ENCODE data around the gene DMPK.
"Not testable (repeated sequence)": the region's sequence is repeated elsewhere in the genome, so short reads cannot be mapped to it uniquely, and the experiment has no call there.

Gene DMPK

DNA sequence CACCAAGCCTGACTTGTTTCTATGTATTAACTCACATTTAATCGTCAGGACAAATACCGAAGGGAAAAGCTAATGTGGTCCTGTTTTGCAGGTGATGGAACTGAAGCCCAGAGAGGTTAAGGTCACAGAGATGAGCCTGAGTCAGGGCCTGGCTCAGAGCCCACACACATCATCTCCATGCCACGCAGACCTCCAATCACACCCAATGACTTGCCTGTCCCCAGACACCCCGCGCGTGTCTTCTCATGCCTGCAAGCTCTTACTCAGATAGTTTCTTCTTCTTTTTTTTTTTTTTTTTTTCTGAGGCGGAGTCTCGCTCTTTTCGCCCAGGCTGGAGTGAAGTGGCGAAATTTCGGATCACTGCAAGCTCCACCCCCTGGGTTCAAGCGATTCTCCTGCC is 29.7 kb downstream of the DMPK start:
- no peak overlapping the region for H4K12ac ChIP-seq (ENCODE audit: low read depth, low read length)
- no peak overlapping the region for H3K4me3 ChIP-seq (ENCODE audit: low read depth, low read length)
- no peak overlapping the region for H4K91ac ChIP-seq (ENCODE audit: low read depth, low read length)
- no peak overlapping the region for H2BK120ac ChIP-seq (ENCODE audit: insufficient read depth, low read length, poor library complexity)
- H3K9me3 ChIP-seq (ENCODE audit: insufficient read depth, low read depth, low read length): no peaks in the 10 kb centered on the region
- H3K27ac ChIP-seq (ENCODE audit: low read depth, low read length): no peak overlapping the region
- H3K18ac ChIP-seq (ENCODE audit: low read length): no peak overlapping the region
- no peak overlapping the region for H2BK5ac ChIP-seq (ENCODE audit: low read depth, low read length, poor library complexity)
- H3K4ac ChIP-seq (ENCODE audit: low read depth, low read length): no peak overlapping the region
- no peak overlapping the region for H3K9ac ChIP-seq (ENCODE audit: low read length)
- H3K79me2 ChIP-seq (ENCODE audit: control insufficient read depth, insufficient read depth, low read length, poor library complexity): no peaks in the 10 kb centered on the region
- H2AFZ ChIP-seq (ENCODE audit: insufficient read depth, low read length, poor library complexity): no peak overlapping the region
- H3K27me3 ChIP-seq (ENCODE audit: insufficient read depth, low read length): no peaks in the 10 kb centered on the region
- no peak overlapping the region for H2BK12ac ChIP-seq (ENCODE audit: low read length)
- H3K36me3 ChIP-seq (ENCODE audit: control insufficient read depth in 1 of 2, insufficient read depth in 2 of 2, low read length in 2 of 2): no peaks in the 10 kb centered on the region
- no peak overlapping the region for H3K23ac ChIP-seq (ENCODE audit: low read length)
- no peak overlapping the region for H2AK5ac ChIP-seq (ENCODE audit: low read length)
- no CpG with 5 or more reads among the region's 12 CpGs for WGBS (ENCODE audit: extremely low coverage, insufficient coverage, insufficient read length)
- H3K79me1 ChIP-seq (ENCODE audit: low read length): no peaks in the 10 kb centered on the region
- no peaks in the 10 kb centered on the region for H3K4me1 ChIP-seq (ENCODE audit: control insufficient read depth in 1 of 2, insufficient read depth in 2 of 2, low read length in 2 of 2)
- no peak overlapping the region for H3K4me2 ChIP-seq (ENCODE audit: low read length)
- H4K8ac ChIP-seq (ENCODE audit: low read depth, low read length): no peak overlapping the region
- no peak for DNase-seq
- no peak overlapping the region for H3K14ac ChIP-seq (ENCODE audit: low read length)

DNA sequence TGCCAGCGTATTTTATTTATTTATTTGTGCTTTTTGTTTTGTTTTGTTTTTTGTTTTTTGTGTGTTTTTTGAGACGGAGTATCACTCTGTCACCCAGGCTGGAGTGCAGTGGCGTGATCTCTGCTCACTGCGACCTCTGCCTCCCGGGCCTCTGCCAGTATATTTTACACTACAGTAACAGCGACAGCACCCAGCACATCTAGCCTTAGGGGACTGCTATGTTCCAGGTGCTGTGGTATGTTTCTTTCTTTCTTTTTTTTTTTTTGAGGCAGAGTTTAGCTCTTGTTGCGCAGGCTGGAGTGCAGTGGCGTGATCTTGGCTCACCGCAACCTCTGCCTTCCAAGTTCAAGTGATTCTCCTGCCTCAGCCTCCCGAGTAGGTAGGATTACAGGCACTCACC is 30.8 kb downstream of the DMPK start:
- H2BK12ac ChIP-seq (ENCODE audit: low read length); H3K79me2 ChIP-seq (ENCODE audit: control insufficient read depth, insufficient read depth, low read length, poor library complexity); H3K4me2 ChIP-seq (ENCODE audit: low read length); H3K18ac ChIP-seq (ENCODE audit: low read length); H3K9ac ChIP-seq (ENCODE audit: low read length); H3K9me3 ChIP-seq (ENCODE audit: insufficient read depth, low read depth, low read length); H3K27ac ChIP-seq (ENCODE audit: low read depth, low read length); H2AK5ac ChIP-seq (ENCODE audit: low read length); H4K91ac ChIP-seq (ENCODE audit: low read depth, low read length); H4K8ac ChIP-seq (ENCODE audit: low read depth, low read length); H3K4ac ChIP-seq (ENCODE audit: low read depth, low read length); H3K27me3 ChIP-seq (ENCODE audit: insufficient read depth, low read length); H3K23ac ChIP-seq (ENCODE audit: low read length); H3K4me1 ChIP-seq (ENCODE audit: control insufficient read depth in 1 of 2, insufficient read depth in 2 of 2, low read length in 2 of 2); H3K4me3 ChIP-seq (ENCODE audit: low read depth, low read length); H3K14ac ChIP-seq (ENCODE audit: low read length); H4K12ac ChIP-seq (ENCODE audit: low read depth, low read length); H2AFZ ChIP-seq (ENCODE audit: insufficient read depth, low read length, poor library complexity); H3K36me3 ChIP-seq (ENCODE audit: control insufficient read depth in 1 of 2, insufficient read depth in 2 of 2, low read length in 2 of 2); H2BK120ac ChIP-seq (ENCODE audit: insufficient read depth, low read length, poor library complexity); H3K79me1 ChIP-seq (ENCODE audit: low read length); H2BK5ac ChIP-seq (ENCODE audit: low read depth, low read length, poor library complexity): not testable (repeated sequence)
- WGBS (ENCODE audit: extremely low coverage, insufficient coverage, insufficient read length): no CpG with 5 or more reads among the region's 10 CpGs
- DNase-seq: peak; percentile 51 to 69

DNA sequence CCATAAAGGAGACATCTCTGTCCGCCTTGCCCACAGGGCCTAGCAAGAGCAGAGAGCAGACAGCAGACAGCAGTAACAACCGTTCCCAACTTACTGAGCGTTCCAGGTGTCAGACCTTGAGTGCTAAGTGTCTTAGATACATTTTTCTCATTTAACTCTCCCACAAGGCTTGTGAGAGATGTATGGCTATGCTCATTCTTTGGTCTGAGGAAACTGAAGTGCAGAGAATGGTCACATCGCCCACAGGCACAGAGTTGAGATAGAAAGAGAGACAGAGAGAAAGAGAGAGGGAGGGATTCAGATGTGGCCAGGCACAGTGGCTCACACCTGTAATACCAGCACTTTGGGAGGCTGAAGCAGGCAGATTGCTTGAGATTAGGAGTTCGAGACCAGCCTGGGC is 34.8 kb downstream of the DMPK start:
- DNase-seq: peak; percentile 68 to 74
- Histone ChIP-seq H3K36me3 (ENCODE audit: control insufficient read depth in 1 of 2, insufficient read depth in 2 of 2, low read length in 2 of 2) (no peaks in the 10 kb centered on the region), H3K9ac (ENCODE audit: low read length) (no peak overlapping the region), H3K4me2 (ENCODE audit: low read length) (no peak overlapping the region), H4K8ac (ENCODE audit: low read depth, low read length) (no peak overlapping the region), H3K79me1 (ENCODE audit: low read length) (peaks cover 2% of the 10 kb centered on the region), H3K23ac (ENCODE audit: low read length) (no peak overlapping the region), H3K27me3 (ENCODE audit: insufficient read depth, low read length) (no peaks in the 10 kb centered on the region), H2BK12ac (ENCODE audit: low read length) (no peak overlapping the region), H3K14ac (ENCODE audit: low read length) (no peak overlapping the region), H3K4me3 (ENCODE audit: low read depth, low read length) (no peak overlapping the region), H3K27ac (ENCODE audit: low read depth, low read length) (no peak overlapping the region), H2BK120ac (ENCODE audit: insufficient read depth, low read length, poor library complexity) (no peak overlapping the region), H3K4ac (ENCODE audit: low read depth, low read length) (no peak overlapping the region), H2AFZ (ENCODE audit: insufficient read depth, low read length, poor library complexity) (no peak overlapping the region), H3K18ac (ENCODE audit: low read length) (no peak overlapping the region), H3K79me2 (ENCODE audit: control insufficient read depth, insufficient read depth, low read length, poor library complexity) (no peaks in the 10 kb centered on the region), H4K12ac (ENCODE audit: low read depth, low read length) (no peak overlapping the region), H3K9me3 (ENCODE audit: insufficient read depth, low read depth, low read length) (no peaks in the 10 kb centered on the region), H2BK5ac (ENCODE audit: low read depth, low read length, poor library complexity) (no peak overlapping the region), H4K91ac (ENCODE audit: low read depth, low read length) (no peak overlapping the region), H3K4me1 (ENCODE audit: control insufficient read depth in 1 of 2, insufficient read depth in 2 of 2, low read length in 2 of 2) (peaks cover 3 to 9% of the 10 kb centered on the region in 2 experiments), H2AK5ac (ENCODE audit: low read length) (no peak overlapping the region)
- WGBS (ENCODE audit: extremely low coverage, insufficient coverage, insufficient read length): no CpG with 5 or more reads among the region's 5 CpGs

DNA sequence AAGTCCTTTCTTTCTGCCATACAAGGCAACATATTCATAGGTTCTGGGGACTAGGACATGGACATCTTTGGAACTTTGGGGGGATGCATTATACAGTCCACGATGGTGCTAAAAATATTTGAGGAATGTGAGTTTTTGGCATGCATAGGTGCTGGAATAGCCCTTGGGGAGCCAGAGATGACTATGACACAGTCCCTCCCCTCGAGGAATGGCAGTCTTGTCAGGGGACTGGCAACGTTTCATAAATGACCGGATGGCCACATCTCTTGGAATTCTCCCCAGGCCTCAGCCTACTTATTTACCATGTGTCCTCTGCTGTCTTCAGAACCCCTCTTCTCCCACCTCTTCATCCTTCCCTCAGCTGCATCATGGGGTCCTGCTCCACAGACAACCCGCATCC is 35.4 kb downstream of the DMPK start:
- H2AK5ac ChIP-seq (ENCODE audit: low read length): no peak overlapping the region
- H3K79me2 ChIP-seq (ENCODE audit: control insufficient read depth, insufficient read depth, low read length, poor library complexity): no peaks in the 10 kb centered on the region
- H3K4me3 ChIP-seq (ENCODE audit: low read depth, low read length): no peak overlapping the region

More for the DNA sequence above, 35.4 kb downstream of the DMPK start:
- Histone ChIP-seq H4K91ac (ENCODE audit: low read depth, low read length) (no peak overlapping the region), H2BK5ac (ENCODE audit: low read depth, low read length, poor library complexity) (no peak overlapping the region), H3K23ac (ENCODE audit: low read length) (no peak overlapping the region), H4K12ac (ENCODE audit: low read depth, low read length) (no peak overlapping the region), H2BK12ac (ENCODE audit: low read length) (no peak overlapping the region), H3K27ac (ENCODE audit: low read depth, low read length) (no peak overlapping the region), H3K14ac (ENCODE audit: low read length) (no peak overlapping the region), H3K27me3 (ENCODE audit: insufficient read depth, low read length) (no peaks in the 10 kb centered on the region), H3K4me2 (ENCODE audit: low read length) (no peak overlapping the region), H3K4me1 (ENCODE audit: control insufficient read depth in 1 of 2, insufficient read depth in 2 of 2, low read length in 2 of 2) (peaks cover 3 to 9% of the 10 kb centered on the region in 2 experiments), H3K36me3 (ENCODE audit: control insufficient read depth in 1 of 2, insufficient read depth in 2 of 2, low read length in 2 of 2) (no peaks in the 10 kb centered on the region), H4K8ac (ENCODE audit: low read depth, low read length) (no peak overlapping the region), H2AFZ (ENCODE audit: insufficient read depth, low read length, poor library complexity) (no peak overlapping the region), H3K9ac (ENCODE audit: low read length) (no peak overlapping the region), H3K79me1 (ENCODE audit: low read length) (peaks cover 2% of the 10 kb centered on the region), H3K18ac (ENCODE audit: low read length) (no peak overlapping the region), H3K4ac (ENCODE audit: low read depth, low read length) (no peak overlapping the region), H3K9me3 (ENCODE audit: insufficient read depth, low read depth, low read length) (no peaks in the 10 kb centered on the region), H2BK120ac (ENCODE audit: insufficient read depth, low read length, poor library complexity) (no peak overlapping the region)
- WGBS (ENCODE audit: extremely low coverage, insufficient coverage, insufficient read length): no CpG with 5 or more reads among the region's 5 CpGs
- peak in 1 of 2 donors; percentile 70 for DNase-seq
